RWPE1 (cell line): ENCODE measurements around the gene ABL2.

Source experiments
- CTCF ChIA-PET: fragments of 350-600 bp; sonication (Branson Sonifier 250); formaldehyde crosslinking; extraction: SDS; loops from one replicate; lab custom pipeline; 2021; lab: Yijun Ruan, JAX
- POLR2A ChIA-PET: fragments of 400-600 bp; formaldehyde crosslinking; extraction: SDS; loops from one replicate; lab custom pipeline; 2020; ENCODE audit warnings: antibody characterized with exemption; ENCODE audit not compliant: low non-redundant PET; lab: Yijun Ruan, JAX
- DNase-seq: peaks from one replicate; pipeline ENCODE4 v3.0.0; 2012; ENCODE audit warnings: low spot score
- H3K27ac ChIP-seq: fragments of 450-650 bp; 2 replicates; pipeline ENCODE4 v1.5.1; 2017
- TF ChIP-seq, protein P1 (sequence below): fragments of 450-650 bp; conservative IDR thresholded peaks from 2 replicates; pipeline ENCODE4 v1.5.1; 2017; ENCODE audit warnings: low read depth, mild to moderate bottlenecking

ABL2 gene

DNA sequence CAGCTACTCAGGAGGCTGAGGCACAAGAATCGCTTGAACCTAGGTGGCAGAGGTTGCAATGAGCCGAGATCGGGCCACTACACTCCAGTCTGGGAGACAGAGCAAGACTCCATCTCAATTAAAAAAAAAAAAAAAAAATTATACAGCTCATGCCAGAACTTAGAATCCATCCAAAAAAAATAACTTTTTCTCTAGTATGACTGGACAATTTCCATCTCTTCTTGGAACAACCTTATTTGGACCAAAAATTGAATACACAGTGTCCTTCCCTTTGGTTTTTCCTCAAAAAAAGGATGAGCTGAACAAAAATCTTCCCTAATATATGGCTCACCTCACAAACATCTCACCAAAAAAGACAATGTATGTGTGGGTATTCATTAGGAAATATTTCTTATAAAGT, 73.9 kb downstream of the ABL2 start:
- DNase-seq, result no peak
- no peak overlapping the region for H3K27ac ChIP-seq
- CTCF ChIA-PET, result interaction anchor here (0.6 kb wide), 1 partner anchor 95 kb away, joined by 4 read pairs; no protein-coding TSS in a partner anchor
- POLR2A ChIA-PET, result no interaction called here
- TF ChIP-seq, protein P1, sequence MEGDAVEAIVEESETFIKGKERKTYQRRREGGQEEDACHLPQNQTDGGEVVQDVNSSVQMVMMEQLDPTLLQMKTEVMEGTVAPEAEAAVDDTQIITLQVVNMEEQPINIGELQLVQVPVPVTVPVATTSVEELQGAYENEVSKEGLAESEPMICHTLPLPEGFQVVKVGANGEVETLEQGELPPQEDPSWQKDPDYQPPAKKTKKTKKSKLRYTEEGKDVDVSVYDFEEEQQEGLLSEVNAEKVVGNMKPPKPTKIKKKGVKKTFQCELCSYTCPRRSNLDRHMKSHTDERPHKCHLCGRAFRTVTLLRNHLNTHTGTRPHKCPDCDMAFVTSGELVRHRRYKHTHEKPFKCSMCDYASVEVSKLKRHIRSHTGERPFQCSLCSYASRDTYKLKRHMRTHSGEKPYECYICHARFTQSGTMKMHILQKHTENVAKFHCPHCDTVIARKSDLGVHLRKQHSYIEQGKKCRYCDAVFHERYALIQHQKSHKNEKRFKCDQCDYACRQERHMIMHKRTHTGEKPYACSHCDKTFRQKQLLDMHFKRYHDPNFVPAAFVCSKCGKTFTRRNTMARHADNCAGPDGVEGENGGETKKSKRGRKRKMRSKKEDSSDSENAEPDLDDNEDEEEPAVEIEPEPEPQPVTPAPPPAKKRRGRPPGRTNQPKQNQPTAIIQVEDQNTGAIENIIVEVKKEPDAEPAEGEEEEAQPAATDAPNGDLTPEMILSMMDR, result no peak

DNA sequence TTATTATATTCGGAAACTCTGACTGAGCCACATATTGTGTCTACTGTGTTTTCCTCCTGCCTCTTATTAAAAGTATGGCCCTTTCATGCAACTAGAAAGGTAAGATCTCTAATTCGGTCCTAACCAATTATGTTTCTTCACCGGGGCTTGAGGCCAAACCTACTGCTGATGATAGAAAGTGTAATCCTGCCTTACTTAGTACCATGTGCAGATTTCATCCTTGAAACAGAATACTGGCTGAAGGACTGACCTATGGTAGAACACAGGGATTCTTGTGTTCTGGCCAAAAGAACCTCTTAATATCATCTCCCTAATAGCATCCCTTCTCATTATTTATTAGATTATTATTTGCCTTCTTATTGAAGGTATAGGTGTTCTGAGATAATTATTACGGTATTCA, 75.0 kb downstream of the ABL2 start:
- TF ChIP-seq, protein P1, result no peak
- no peak for DNase-seq
- CTCF ChIA-PET, result no interaction called here
- H3K27ac ChIP-seq, result no peak overlapping the region
- POLR2A ChIA-PET, result no interaction called here

DNA sequence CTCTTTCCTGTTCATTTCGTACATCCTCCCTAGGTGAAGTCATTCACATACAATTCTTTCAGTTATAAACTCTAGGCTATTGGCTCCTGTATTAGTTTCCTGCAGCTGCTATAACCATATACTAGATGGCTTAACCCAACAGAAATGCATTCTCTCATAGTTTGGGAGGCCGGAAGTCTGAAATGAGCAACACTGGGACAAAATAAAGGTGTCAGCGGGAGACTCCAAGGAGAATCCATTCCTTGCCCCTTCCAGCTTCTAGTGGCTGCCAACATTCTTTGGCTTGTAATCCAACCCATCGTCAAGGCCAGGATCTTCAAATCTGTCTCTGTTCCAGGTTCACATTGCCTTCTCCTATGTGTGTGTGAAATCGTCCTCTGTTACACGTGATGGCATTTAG, 76.3 kb downstream of the ABL2 start:
- ChIA-PET POLR2A (no interaction called here), CTCF (no interaction called here)
- no peak overlapping the region for H3K27ac ChIP-seq
- no peak for DNase-seq
- TF ChIP-seq, protein P1, result no peak

DNA sequence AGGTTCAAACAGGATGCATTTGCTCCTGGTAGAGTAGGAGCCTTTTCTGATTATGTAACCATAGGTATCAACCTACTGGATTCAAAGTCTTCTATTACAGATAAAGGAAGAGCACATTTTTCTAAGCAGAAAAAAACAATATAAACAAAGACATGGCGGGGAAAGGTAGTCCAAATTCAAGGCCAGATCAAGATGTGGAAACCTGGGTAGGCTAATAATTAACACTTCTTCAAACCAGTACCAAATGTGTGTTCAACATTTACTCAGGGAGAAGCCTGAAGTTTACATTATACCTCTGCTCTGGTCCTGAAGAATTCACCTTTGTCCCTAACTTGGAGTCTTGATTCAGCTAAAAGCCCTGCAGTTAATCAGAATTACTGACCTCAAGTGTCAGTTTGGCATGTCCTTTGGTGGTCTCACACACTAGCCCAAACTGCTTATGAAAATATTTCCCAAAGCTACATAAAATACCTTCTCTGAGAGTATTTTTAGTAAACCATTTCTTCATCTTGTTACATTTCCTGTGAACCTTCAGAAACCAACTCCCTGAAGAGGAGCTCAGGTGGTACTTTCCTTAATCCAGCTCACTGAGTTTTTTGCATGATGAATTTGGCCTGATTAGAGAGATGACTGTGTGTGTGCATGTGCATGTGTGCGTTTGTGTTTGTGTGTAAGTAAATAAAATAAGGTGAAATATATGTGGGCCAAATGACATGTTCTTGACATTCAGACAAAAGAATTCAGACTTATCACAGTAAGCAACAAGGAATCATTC, 77.4 kb downstream of the ABL2 start:
- CTCF ChIA-PET, result interaction anchor here (0.6 kb wide), 1 partner anchor 48 kb away, joined by 6 read pairs; no protein-coding TSS in a partner anchor
- TF ChIP-seq, protein P1, result no peak
- POLR2A ChIA-PET, result no interaction called here
- no peak overlapping the region for H3K27ac ChIP-seq
- no peak for DNase-seq

DNA sequence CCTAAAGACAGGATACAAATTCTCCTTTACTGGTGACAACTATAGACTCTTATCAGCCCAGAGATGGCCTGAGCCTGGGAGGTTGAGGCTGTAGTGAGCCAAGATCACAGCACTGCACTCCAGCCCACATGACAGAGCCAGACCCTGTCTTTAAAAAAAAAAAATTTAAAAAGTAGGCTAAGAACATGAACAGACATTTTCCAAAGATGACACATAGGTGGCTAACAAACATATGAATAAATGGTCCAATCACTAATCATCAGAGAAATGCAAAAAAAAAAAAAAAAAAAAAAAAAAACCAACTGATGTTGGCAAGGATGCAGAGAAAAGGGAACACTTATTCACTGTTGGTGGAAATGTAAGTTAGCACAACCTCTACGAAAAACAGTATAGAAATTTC, 82.6 kb downstream of the ABL2 start:
- no peak for DNase-seq
- ChIA-PET CTCF (no interaction called here), POLR2A (no interaction called here)
- no peak overlapping the region for H3K27ac ChIP-seq
- TF ChIP-seq, protein P1, result no peak

DNA sequence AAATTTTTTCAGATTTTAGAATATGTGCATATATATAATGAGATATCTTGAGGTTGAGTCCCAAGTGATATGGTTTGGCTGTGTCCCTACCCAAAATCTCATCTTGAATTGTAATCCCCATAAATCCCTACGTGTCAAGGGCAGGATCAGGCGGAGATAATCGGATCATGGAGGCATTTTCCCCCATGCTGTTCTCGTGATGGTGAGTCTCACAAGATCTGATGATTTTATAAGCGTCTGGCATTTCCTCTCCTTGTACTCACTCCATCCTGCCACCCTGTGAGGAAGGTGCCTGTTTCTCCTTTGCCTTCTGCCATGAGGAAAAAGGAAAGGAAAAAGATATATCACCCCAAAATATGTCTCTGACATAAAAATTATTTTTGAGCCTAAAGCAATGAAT, 83.0 kb downstream of the ABL2 start:
- CTCF ChIA-PET, result no interaction called here
- DNase-seq, result no peak
- TF ChIP-seq, protein P1, result no peak
- H3K27ac ChIP-seq, result no peak overlapping the region
- POLR2A ChIA-PET, result no interaction called here
